SK-N-SH treated with all-trans-retinoic acid at 6 μM for 48 hours (cell line): ENCODE results near the gene UTP14A.

Experiments
- ATAC-seq: fragments of 200-7000 bp; cut with Tn5 transposase; 3 replicates; pipeline ENCODE4 v1.9.1; 2020; ENCODE audit warnings: mild to moderate bottlenecking, moderate library complexity
- ARNTL ChIP-seq: fragments of 450-650 bp; formaldehyde crosslinking; IDR thresholded peaks from 2 replicates; pipeline ENCODE4 v1.5.0; 2020; ENCODE audit warnings: low read depth, mild to moderate bottlenecking, moderate library complexity, borderline replicate concordance
- BACH2 ChIP-seq: fragments of 250-450 bp; sonication (Bioruptor Pico); IDR thresholded peaks from 2 replicates; pipeline ENCODE4 v1.9.0; 2021; ENCODE audit warnings: mild to moderate bottlenecking, borderline replicate concordance
- CREB5 ChIP-seq: fragments of 250-450 bp; sonication (Bioruptor Pico); IDR thresholded peaks from 2 replicates; pipeline ENCODE4 v1.5.1; 2020; ENCODE audit warnings: low read depth, mild to moderate bottlenecking, moderate library complexity
- CSRNP3 ChIP-seq: fragments of 250-450 bp; sonication (Bioruptor Pico); IDR thresholded peaks from 2 replicates; pipeline ENCODE4 v1.5.1; 2021; ENCODE audit warnings: mild to moderate bottlenecking, moderate library complexity
- ESRRG ChIP-seq: fragments of 250-450 bp; sonication (Bioruptor Pico); IDR thresholded peaks from 2 replicates; pipeline ENCODE4 v1.6.1; 2021; ENCODE audit warnings: mild to moderate bottlenecking
- GLIS3 ChIP-seq: fragments of 250-450 bp; sonication (Bioruptor Pico); IDR thresholded peaks from 2 replicates; pipeline ENCODE4 v1.5.0; 2020; ENCODE audit warnings: mild to moderate bottlenecking, moderate library complexity
- ISL1 ChIP-seq: fragments of 250-450 bp; sonication (Bioruptor Pico); IDR thresholded peaks from 2 replicates; pipeline ENCODE4 v2.1.2; 2022; ENCODE audit warnings: mild to moderate bottlenecking, moderate library complexity
- OSR1 ChIP-seq: fragments of 250-450 bp; sonication (Bioruptor Pico); IDR thresholded peaks from 2 replicates; pipeline ENCODE4 v1.8.0; 2022; ENCODE audit warnings: moderate library complexity, mild to moderate bottlenecking, inconsistent platforms
- PATZ1 ChIP-seq: fragments of 250-450 bp; sonication (Bioruptor Pico); IDR thresholded peaks from 2 replicates; pipeline ENCODE4 v1.8.0; 2020; ENCODE audit warnings: mild to moderate bottlenecking, moderate library complexity, borderline replicate concordance
- POU6F1 ChIP-seq: fragments of 250-450 bp; sonication (Bioruptor Pico); IDR thresholded peaks from 2 replicates; pipeline ENCODE4 v1.8.0; 2021; ENCODE audit warnings: low read depth, mild to moderate bottlenecking, moderate library complexity, borderline replicate concordance
- RARB ChIP-seq: fragments of 250-450 bp; sonication (Bioruptor Pico); IDR thresholded peaks from 2 replicates; pipeline ENCODE4 v1.8.0; 2021; ENCODE audit warnings: mild to moderate bottlenecking, moderate library complexity
- SNAI2 ChIP-seq: fragments of 250-450 bp; sonication (Bioruptor Pico); IDR thresholded peaks from 2 replicates; pipeline ENCODE4 v1.5.0; 2020; ENCODE audit warnings: mild to moderate bottlenecking, moderate library complexity
- TCF4 ChIP-seq: fragments of 250-450 bp; sonication (Bioruptor Pico); IDR thresholded peaks from 2 replicates; pipeline ENCODE4 v1.8.0; 2021; ENCODE audit warnings: mild to moderate bottlenecking, moderate library complexity, borderline replicate concordance
- TOX ChIP-seq: fragments of 250-450 bp; sonication (Bioruptor Pico); IDR thresholded peaks from 2 replicates; pipeline ENCODE4 v1.8.0; 2021; ENCODE audit warnings: mild to moderate bottlenecking, moderate library complexity, borderline replicate concordance
- TSHZ2 ChIP-seq: fragments of 250-450 bp; sonication (Bioruptor Pico); IDR thresholded peaks from 2 replicates; pipeline ENCODE4 v1.5.0; 2020; ENCODE audit warnings: mild to moderate bottlenecking, moderate library complexity
- ZC3H10 ChIP-seq: fragments of 250-450 bp; sonication (Bioruptor Pico); IDR thresholded peaks from 2 replicates; pipeline ENCODE4 v1.5.1; 2021; ENCODE audit warnings: mild to moderate bottlenecking, moderate library complexity
- ZFP3 ChIP-seq: fragments of 250-450 bp; sonication (Bioruptor Pico); IDR thresholded peaks from 2 replicates; pipeline ENCODE4 v1.5.0; 2020; ENCODE audit warnings: mild to moderate bottlenecking, moderate library complexity
- ZFP30 ChIP-seq: fragments of 450-650 bp; formaldehyde crosslinking; IDR thresholded peaks from 2 replicates; pipeline ENCODE4 v1.5.0; 2022; ENCODE audit warnings: mild to moderate bottlenecking, moderate library complexity
- ZNF565 ChIP-seq: fragments of 450-650 bp; formaldehyde crosslinking; conservative IDR thresholded peaks from 2 replicates; pipeline ENCODE4 v1.5.0; 2020; ENCODE audit warnings: low read depth, mild to moderate bottlenecking, moderate library complexity
- ZNF70 ChIP-seq: fragments of 450-650 bp; formaldehyde crosslinking; IDR thresholded peaks from 2 replicates; pipeline ENCODE4 v1.5.0; 2020; ENCODE audit warnings: mild to moderate bottlenecking, moderate library complexity
- ZNF8 ChIP-seq: fragments of 450-650 bp; formaldehyde crosslinking; IDR thresholded peaks from 2 replicates; pipeline ENCODE4 v1.5.0; 2020; ENCODE audit warnings: mild to moderate bottlenecking, moderate library complexity

Gene UTP14A

GRCh38 chrX:129877401-129877800, 28.6 kb upstream of the UTP14A start (continued):
- no peak for TF ChIP-seq CREB5
- no peak for TF ChIP-seq ZC3H10 (CRISPR knock-in tag)

- TF ChIP-seq OSR1 (CRISPR knock-in tag) (no peak), ZFP3 (no peak), ESRRG (no peak), TOX (no peak), BACH2 (CRISPR knock-in tag) (no peak), RARB (no peak), TSHZ2 (CRISPR knock-in tag) (no peak), ZNF8 (no peak), CREB5 (no peak), SNAI2 (CRISPR knock-in tag) (no peak), TCF4 (CRISPR knock-in tag) (no peak), ZC3H10 (CRISPR knock-in tag) (no peak)
- TF ChIP-seq, all 23 proteins: peak for 0
- ATAC-seq: no peak
These were observed 5.9 kb upstream of the UTP14A start for GRCh38 chrX:129900054-129900453.

GRCh38 chrX:129908636-129909035, 2.7 kb downstream of the UTP14A start:
- ATAC-seq: no peak
- TF ChIP-seq ARNTL (no peak), RARB (no peak), ZFP30 (CRISPR knock-in tag) (no peak), TSHZ2 (CRISPR knock-in tag) (no peak), CSRNP3 (CRISPR knock-in tag) (no peak), ISL1 (no peak), SNAI2 (CRISPR knock-in tag) (no peak), ZC3H10 (CRISPR knock-in tag) (no peak), ZFP3 (no peak), OSR1 (CRISPR knock-in tag) (no peak), ESRRG (no peak), TCF4 (CRISPR knock-in tag) (no peak), ZNF70 (CRISPR knock-in tag) (no peak), PATZ1 (CRISPR knock-in tag) (no peak), POU6F1 (CRISPR knock-in tag) (no peak), GLIS3 (CRISPR knock-in tag) (no peak), CREB5 (no peak), ZNF565 (no peak)
